Measurements from ENCODE around the gene FAM193A.
A peak's percentile ranks its signal among the peaks of the same experiment; 100 is the strongest.
"Not testable (repeated sequence)": the region's sequence is repeated elsewhere in the genome, so short reads cannot be mapped to it uniquely, and the experiment has no call there.

FAM193A gene

DNA sequence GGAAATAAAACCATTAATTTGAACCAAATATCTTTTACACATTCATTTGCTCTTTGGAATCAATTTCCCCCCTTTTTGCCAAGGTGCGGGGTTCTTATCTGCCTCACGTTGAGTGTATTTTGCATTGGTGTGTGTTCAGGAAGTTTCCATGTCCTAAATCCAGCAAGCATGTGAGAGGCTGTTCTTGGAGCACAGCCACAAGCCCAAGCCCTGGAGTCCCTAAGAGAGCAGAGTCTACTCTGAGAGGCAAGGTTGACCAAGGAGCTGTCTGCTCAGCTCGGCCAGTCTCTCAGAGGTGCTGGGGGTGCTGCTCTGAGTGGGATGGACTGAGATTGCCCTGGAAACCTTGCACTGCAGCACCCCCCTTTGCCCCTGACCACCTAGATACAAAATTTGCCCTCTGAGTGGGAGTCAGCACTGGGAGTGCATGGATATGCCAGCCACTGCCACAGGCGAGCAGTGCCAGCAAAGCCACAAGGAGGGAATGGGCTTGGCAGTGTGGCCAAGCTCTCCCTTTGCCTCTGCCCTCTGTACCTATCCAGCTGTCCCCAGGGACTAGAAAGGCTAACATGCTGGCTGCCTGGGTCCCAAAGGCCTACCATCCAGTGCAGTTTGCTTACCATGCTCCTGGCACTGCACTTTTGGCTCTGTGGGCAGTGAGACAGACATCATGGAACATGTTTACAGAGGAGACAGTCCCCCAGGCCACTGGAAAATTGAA is 20.5 kb upstream of the FAM193A start:
- no peak for DNase-seq

DNA sequence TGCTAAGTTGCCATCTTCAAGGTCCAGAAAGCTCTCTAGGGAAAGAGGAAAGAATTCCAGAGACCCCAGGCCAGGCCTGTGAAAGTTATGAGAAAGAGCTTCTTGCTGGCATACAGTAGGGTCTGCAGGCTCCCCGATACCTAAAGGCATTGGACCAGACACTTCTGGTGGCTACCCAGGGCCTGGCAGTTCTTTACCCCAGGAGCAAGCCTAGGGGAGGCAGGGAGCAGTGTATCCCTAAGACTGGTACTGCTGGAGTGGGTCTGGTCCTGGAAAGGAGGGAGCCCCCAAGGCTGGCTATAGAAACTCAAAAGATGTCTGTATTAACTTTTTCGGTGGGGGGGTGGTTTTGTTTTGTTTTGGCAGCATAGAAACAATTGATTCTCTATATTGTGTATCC is 19.8 kb upstream of the FAM193A start:
- no peak for DNase-seq

- DNase-seq: no peak
Measured at GRCh38 chr4:2526559-2526958, 9.9 kb upstream of the FAM193A start.

GRCh38 chr4:2534904-2535375 is 1.5 kb upstream of the FAM193A start:
- DNase-seq: no peak

GRCh38 chr4:2535376-2536192 is 863 bp upstream of the FAM193A start:
- peak; percentile 60 for DNase-seq

DNA sequence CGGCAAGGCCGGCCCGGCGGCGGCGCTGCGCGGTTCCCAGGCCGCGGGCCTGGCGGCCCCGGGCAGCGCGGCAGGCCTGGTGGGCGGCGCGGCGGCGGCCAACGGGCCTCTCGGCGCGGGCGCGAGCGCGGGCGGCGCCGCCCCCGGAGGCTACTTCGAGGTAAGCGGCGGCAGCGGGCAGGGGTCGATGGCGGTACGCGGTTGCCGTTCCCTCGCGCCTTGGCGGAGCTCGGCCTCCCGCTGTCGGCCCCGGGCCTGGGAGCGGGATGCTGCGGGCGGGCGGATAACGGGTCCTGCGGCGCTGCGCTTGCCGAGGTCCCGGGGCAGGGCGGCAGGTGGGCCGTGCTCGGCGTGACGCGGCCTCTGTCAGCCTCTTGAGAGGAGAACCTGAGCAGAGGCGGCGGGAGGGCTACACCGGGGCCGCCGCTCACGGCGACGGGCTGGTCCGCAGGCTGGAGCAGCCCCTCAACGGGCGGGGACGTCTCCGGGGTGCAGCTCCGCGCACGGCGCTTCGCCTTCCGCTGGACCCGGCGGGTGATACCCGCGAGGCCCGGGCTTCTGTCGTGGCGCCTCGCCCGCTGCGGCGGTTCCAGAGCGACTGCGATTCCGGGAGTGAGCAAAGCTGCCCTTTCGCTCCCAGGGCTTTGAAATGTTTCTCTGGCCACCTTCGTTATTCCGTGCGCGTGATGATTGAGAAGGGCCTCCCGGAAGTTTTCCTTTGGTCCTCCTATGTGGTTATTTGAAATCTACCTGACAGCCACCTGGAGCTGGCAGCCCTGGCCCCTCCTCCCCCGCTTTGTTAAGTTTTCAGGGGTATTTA is 774 bp downstream of the FAM193A start:
- DNase-seq: peak; percentile 59

- DNase-seq: not testable (repeated sequence)
Measured at GRCh38 chr4:2543580-2544191, 7.2 kb downstream of the FAM193A start.

GRCh38 chr4:2545321-2546013 is 9.0 kb downstream of the FAM193A start:
- no peak for DNase-seq

DNA sequence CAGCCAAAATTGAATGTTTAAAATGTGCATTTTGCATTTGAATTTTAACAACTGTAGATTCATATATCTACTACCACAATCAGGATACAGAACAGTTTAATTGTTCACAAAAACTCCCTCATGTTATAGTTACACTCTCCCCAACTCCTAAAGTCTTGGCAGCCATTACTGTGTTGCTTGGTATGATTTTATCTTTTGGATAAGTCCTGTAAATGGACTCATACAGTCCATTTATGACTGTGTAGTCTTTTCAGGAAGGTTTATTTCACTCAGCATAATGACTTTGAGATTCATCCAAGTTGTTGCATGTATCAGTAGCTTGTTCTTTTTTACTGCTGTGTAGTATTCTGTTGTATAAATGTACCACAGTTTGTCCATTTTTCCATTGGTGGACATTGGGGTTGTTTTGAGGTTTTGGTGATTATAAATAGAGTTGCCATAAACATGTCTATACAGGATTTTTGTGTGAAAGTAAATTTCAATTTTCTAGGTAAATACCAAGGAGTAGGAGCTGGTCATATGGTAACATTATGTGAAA is 9.9 kb downstream of the FAM193A start:
- no peak for DNase-seq

DNA sequence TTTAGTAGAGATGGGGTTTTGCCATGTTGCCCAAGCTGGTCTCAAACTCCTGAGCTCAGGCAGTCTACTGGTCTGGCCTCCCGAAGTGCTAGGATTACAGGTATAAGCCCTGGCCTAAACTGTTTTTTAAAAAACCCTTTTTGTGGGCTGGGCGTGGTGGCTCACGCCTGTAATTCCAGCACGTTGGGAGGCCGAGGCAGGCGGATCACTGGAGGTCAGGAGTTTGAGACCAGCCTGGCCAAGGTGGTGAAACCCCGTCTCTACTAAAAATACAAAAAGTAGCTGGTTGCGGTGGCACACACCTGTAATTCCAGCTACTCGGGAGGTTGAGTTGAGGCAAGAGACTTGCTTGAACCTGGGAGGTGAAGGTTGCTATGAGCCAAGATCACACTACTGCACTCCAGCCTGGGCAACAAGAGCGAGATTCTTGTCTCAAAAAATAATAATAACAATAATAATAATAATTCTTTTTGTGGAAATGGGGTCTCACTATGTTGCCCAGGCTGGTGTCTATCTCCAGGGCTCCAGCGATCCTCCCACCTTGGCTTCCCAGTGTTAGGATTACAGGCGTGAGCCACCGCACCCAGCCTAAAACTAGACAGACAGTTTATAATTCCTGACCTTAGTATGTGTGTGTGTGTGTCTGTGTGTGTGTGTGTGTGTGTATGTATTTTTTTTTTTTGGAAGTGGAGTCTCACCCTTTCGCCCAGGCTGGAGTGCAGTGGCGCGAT is 10.7 kb downstream of the FAM193A start:
- not testable (repeated sequence) for DNase-seq

DNA sequence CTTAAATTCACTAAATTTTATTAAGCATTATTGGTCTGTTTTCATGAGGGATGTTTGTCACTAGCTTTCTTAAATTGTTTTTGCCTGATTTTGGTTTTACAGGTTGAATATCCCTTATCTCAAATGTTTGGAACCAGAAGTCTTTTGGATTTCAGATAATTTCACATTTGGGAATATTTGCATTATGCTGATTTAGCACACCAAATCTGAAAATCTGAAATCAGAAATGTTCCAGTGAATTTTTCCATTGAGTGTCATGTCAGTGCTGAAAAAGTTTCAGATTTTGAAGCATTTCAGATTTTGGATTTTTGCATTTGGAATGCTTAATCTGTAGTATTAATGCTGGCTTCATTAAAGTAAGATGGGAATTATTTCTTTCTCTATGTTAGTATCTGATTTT is 14.7 kb downstream of the FAM193A start:
- no peak for DNase-seq

DNA sequence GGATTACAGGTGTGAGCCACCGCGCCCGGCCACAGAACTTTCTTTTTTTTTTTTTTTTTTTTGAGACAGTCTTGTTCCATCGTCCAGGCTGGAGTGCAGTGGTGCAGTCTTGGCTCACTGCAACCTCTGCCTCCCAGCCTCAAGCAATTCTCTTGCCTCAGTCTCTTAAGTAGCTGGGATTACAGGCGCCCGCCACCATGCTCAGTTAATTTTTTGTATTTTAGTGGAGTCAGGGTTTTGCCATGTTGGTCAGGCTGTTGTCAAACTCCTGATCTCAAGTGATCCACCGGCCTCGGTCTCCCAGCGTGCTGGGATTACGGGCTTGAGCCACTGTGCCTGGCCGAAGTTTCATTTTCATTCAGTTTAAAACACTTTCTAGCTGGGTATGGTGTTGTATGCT is 16.4 kb downstream of the FAM193A start:
- no peak for DNase-seq

DNA sequence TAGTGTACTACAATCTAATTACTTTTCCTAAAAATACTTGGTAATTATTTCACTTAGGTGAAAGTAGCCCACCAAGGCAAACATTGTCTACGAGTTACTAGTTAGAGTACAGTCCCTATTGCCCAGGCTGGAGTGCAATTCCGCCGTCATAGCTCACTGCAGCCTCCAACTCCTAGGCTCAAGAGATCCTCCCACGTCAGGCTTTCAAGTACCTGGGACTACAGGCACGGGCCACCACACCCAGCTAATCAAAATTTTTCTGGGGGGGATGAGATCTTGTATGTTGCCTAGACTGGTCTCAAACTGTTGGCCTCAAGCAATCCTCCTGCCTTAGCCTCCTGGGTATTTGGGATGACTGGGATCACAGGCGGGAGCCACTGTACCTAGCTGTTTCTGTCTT is 21.9 kb downstream of the FAM193A start:
- DNase-seq: no peak

- DNase-seq: no peak
Measured at GRCh38 chr4:2560167-2560566, 23.7 kb downstream of the FAM193A start.

- DNase-seq: no peak
Measured at GRCh38 chr4:2565533-2565932, 29.1 kb downstream of the FAM193A start.

- no peak for DNase-seq
Measured at GRCh38 chr4:2570036-2570435, 33.6 kb downstream of the FAM193A start.

GRCh38 chr4:2570551-2571222 is 34.2 kb downstream of the FAM193A start:
- peak; percentile 59 for DNase-seq

GRCh38 chr4:2572076-2572475 is 35.6 kb downstream of the FAM193A start:
- DNase-seq: no peak

DNA sequence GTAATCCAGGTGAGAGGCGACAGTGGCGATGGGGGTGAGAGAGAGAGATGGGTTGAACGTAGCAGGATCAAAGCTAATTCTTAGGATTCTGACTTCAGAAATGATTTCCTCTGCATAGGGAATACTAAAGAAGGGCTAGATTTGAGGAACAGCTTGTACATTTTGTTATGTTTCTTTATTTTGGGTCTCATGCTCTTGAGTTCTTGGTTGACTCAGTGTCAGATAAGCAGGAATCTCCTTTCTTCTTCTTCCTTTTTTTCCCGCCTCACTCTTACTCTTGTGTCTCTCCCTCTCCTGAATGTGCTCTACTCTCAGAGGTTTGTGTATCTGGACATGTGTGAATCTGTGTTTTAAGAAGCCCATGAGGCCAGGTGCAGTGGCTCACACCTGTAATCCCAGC is 36.4 kb downstream of the FAM193A start:
- no peak for DNase-seq

DNA sequence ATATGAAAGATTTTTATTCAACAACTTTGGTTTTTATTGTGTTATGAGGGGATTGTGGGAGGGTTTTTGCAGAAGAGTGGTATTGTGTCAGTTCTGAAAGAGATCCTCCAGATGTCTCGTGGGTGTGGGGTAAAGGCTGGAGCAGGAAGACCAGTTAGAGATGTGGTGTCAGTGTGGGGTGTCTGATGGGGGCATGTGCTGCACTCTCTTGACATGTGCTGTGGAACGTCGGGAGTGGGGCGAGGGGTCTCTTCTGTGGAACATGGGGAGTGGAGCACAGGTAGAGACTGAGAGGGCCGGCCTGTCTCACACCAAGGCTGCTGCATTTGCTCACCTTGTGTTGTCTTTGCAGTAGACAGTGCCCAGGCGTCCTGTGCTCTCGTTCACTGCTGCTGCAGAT is 37.6 kb downstream of the FAM193A start:
- no peak for DNase-seq

GRCh38 chr4:2574863-2575262 is 38.4 kb downstream of the FAM193A start:
- DNase-seq: no peak
